ENCODE measurements around the gene CLDN14.

Gene CLDN14

DNA sequence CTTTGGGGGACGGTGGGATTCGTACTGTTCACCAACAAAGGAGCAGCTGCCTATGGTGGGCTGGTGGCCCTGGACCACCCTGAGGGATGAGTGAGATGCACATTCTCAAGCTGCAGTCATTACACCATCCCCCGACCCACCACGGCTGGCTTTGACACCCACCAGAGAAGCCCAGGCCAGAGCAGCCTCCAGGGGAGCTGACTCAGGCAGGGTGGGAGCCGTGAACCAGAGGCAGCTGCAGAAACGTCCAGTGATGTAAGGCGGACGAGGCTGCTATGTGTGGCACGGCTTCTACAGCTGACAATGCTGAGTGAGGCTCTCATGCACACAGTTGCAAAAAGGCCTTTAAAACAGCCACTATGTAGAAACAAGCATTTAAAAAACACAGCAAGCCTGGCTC is 54.6 kb downstream of the CLDN14 start:
- CTCF ChIA-PET = interaction anchor here (0.7 kb wide), 1 partner anchor 236 kb away, joined by 4 read pairs; no protein-coding TSS in a partner anchor

GRCh38 chr21:36424592-36424991 is 55.3 kb downstream of the CLDN14 start:
- POLR2A ChIA-PET = no interaction called here

More for the DNA sequence above, 54.6 kb downstream of the CLDN14 start:
- no peak for DNase-seq (ENCODE audit: extremely low spot score)
- POLR2A ChIA-PET = no interaction called here
- TF ChIP-seq PKNOX1 (IDR thresholded peaks at IDR 0.05) = no peak
- TF ChIP-seq FOXA1 (IDR thresholded peaks at IDR 0.05) = no peak
- no peak for TF ChIP-seq ARNT (IDR thresholded peaks at IDR 0.05)
- no peak for TF ChIP-seq ZNF384 (IDR thresholded peaks at IDR 0.05)
- TF ChIP-seq LEF1 (IDR thresholded peaks at IDR 0.05; ENCODE audit: borderline replicate concordance) = no peak
- no peak for TF ChIP-seq TARDBP (IDR thresholded peaks at IDR 0.05)
- TF ChIP-seq FOXM1 (IDR thresholded peaks at IDR 0.05; ENCODE audit: borderline replicate concordance) = no peak
- no peak for TF ChIP-seq NFRKB (IDR thresholded peaks at IDR 0.05)
- no peak for TF ChIP-seq HDGF (IDR thresholded peaks at IDR 0.05; ENCODE audit: borderline replicate concordance)
- TF ChIP-seq FOXK2 (IDR thresholded peaks at IDR 0.05) = no peak
- TF ChIP-seq SUZ12 (IDR thresholded peaks at IDR 0.05) = no peak
- no peak for TF ChIP-seq SP1 (IDR thresholded peaks at IDR 0.05)
- no peak for TF ChIP-seq BHLHE40 (IDR thresholded peaks at IDR 0.05; ENCODE audit: borderline replicate concordance)
- no peak for TF ChIP-seq CTBP1 (IDR thresholded peaks at IDR 0.05; ENCODE audit: borderline replicate concordance)
- no peak for TF ChIP-seq L3MBTL2 (conservative IDR thresholded peaks at IDR 0.05)
- TF ChIP-seq ELF4 (IDR thresholded peaks at IDR 0.05) = no peak

DNA sequence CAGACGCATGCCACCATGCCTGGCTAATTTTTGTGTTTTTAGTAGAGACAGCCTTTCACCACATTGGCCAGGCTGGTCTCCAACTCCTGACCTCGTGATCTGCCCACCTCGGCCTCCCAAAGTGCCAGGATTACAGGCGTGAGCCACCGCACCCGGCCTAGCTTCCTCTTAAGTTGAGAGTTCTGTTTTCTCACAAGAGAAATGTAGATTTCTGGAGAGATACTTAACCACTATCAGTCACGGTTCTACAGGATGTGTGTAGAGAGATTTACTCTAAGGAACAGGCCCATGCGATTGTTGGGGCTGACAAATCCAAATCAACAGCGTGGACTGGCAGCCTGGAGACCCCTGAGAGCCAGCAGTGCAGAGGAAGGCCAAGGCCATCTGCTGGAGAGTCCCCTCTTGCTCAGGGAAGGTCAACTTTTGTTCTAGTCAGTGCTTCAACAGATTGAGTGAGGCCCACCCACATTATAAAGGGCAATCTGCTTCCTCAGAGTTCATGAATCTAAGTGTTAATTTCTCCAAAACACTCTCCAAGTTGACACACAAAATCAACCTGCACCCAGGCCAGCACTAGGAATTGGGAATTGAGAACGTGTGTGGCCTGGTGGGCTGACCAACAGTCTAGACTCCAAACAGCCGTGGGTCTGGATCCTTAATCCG is 56.0 kb downstream of the CLDN14 start:
- TF ChIP-seq BHLHE40 (IDR thresholded peaks at IDR 0.05; ENCODE audit: borderline replicate concordance) (no peak), TARDBP (IDR thresholded peaks at IDR 0.05) (no peak), FOXM1 (IDR thresholded peaks at IDR 0.05; ENCODE audit: borderline replicate concordance) (no peak), CTBP1 (IDR thresholded peaks at IDR 0.05; ENCODE audit: borderline replicate concordance) (no peak), ZNF384 (IDR thresholded peaks at IDR 0.05) (no peak)
- ChIA-PET CTCF (no interaction called here), POLR2A (no interaction called here)
- no peak for DNase-seq (ENCODE audit: extremely low spot score)

More at GRCh38 chr21:36424592-36424991, 55.3 kb downstream of the CLDN14 start:
- DNase-seq (ENCODE audit: extremely low spot score) = no peak
- CTCF ChIA-PET = interaction anchor here (0.7 kb wide), 1 partner anchor 237 kb away, joined by 4 read pairs; no protein-coding TSS in a partner anchor
- TF ChIP-seq PKNOX1 (IDR thresholded peaks at IDR 0.05) = no peak
- no peak for TF ChIP-seq ZNF384 (IDR thresholded peaks at IDR 0.05)
- TF ChIP-seq L3MBTL2 (conservative IDR thresholded peaks at IDR 0.05) = no peak
- no peak for TF ChIP-seq SUZ12 (IDR thresholded peaks at IDR 0.05)
- no peak for TF ChIP-seq TARDBP (IDR thresholded peaks at IDR 0.05)
- no peak for TF ChIP-seq HDGF (IDR thresholded peaks at IDR 0.05; ENCODE audit: borderline replicate concordance)
- TF ChIP-seq ARNT (IDR thresholded peaks at IDR 0.05) = no peak

GRCh38 chr21:36422279-36423098 is 57.4 kb downstream of the CLDN14 start:
- POLR2A ChIA-PET = no interaction called here
- CTCF ChIA-PET = interaction anchor here (0.6 to 1.4 kb wide), 4 partner anchors 8 to 184 kb away, joined by 3 to 5 read pairs (median 4); no protein-coding TSS in a partner anchor
- no peak for TF ChIP-seq ZNF384 (IDR thresholded peaks at IDR 0.05)
- TF ChIP-seq FOXK2 (IDR thresholded peaks at IDR 0.05) = no peak
- TF ChIP-seq ARNT (IDR thresholded peaks at IDR 0.05) = 0 out of 2 replicates have a peak, but pooled peaks have one; percentile 8
- peak; percentile 85 for DNase-seq (ENCODE audit: extremely low spot score)

DNA sequence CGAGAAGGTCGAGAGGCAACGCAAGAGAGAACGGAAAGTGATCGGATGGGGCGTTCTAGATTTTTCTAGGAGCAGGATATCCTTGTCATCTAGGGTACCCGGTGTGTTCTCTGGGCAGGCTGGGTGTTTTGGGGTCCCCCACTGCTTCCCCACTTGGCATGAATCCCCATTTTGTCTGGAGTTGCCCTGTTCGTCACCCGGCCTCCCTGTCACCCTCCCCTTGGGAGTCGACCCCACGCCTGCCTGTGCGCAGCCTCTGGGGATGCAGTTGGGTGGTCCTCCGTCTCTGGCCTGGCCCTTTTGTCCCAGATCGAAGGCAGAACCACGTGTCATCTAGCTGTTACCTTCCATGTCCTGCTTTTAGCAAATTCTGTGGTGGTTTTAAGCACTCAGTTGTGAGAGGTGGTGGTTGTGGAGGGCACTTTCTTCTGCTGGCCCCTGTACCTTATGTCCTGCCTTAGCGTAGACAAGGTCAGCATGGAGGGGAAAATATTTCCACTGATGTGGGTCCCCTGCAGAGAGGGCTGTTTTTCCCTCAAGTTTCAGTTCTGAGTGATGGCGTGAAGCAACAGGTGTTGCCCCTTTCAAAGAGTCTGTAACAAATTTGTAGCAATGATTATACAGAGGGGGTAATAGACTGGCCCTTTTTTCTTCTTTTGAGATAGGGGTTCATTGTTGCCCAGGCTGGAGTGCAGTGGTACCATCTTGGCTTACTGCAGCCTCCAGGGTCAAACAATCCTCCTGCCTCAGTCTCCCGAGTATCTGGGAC is 59.2 kb downstream of the CLDN14 start:
- ChIA-PET CTCF (no interaction called here), POLR2A (no interaction called here)
- TF ChIP-seq ZNF384 (IDR thresholded peaks at IDR 0.05) (no peak), CTBP1 (IDR thresholded peaks at IDR 0.05; ENCODE audit: borderline replicate concordance) (no peak)
- DNase-seq (ENCODE audit: extremely low spot score) = no peak

DNA sequence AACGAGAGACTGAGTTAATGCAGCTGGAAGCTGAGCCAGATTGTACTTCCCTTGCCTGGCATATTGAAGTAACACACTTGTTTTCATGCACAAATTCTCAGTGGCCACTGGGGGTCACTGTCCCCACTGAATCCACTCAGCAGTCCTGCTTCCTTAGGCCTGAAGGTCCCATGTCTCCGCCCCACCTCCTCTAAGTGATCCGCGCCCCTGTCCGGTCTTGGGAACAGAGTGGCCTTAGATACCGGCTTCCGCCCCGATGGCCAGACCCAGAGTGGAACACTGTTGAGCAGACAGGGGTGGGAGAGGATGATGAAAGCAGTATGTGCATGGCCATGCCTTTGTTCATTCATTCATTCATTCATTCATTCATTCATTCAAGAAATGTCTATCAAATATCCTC is 59.9 kb downstream of the CLDN14 start:
- peak; percentile 88 for DNase-seq (ENCODE audit: extremely low spot score)
- CTCF ChIA-PET = interaction anchor here (0.6 to 0.9 kb wide), 2 partner anchors 9 to 95 kb away, joined by 3 read pairs; no protein-coding TSS in a partner anchor
- TF ChIP-seq ARNT (IDR thresholded peaks at IDR 0.05) (no peak), CTBP1 (IDR thresholded peaks at IDR 0.05; ENCODE audit: borderline replicate concordance) (no peak), ZNF384 (IDR thresholded peaks at IDR 0.05) (no peak), SUZ12 (IDR thresholded peaks at IDR 0.05) (no peak), SP1 (IDR thresholded peaks at IDR 0.05) (no peak), HDGF (IDR thresholded peaks at IDR 0.05; ENCODE audit: borderline replicate concordance) (no peak), NFRKB (IDR thresholded peaks at IDR 0.05) (no peak), FOXM1 (IDR thresholded peaks at IDR 0.05; ENCODE audit: borderline replicate concordance) (no peak)
- POLR2A ChIA-PET = no interaction called here

All from HEK293T (cell line).